ENCODE data around the gene NT5C2.
"Not testable (repeated sequence)": the region's sequence is repeated elsewhere in the genome, so short reads cannot be mapped to it uniquely, and the experiment has no call there.

NT5C2 gene

DNA sequence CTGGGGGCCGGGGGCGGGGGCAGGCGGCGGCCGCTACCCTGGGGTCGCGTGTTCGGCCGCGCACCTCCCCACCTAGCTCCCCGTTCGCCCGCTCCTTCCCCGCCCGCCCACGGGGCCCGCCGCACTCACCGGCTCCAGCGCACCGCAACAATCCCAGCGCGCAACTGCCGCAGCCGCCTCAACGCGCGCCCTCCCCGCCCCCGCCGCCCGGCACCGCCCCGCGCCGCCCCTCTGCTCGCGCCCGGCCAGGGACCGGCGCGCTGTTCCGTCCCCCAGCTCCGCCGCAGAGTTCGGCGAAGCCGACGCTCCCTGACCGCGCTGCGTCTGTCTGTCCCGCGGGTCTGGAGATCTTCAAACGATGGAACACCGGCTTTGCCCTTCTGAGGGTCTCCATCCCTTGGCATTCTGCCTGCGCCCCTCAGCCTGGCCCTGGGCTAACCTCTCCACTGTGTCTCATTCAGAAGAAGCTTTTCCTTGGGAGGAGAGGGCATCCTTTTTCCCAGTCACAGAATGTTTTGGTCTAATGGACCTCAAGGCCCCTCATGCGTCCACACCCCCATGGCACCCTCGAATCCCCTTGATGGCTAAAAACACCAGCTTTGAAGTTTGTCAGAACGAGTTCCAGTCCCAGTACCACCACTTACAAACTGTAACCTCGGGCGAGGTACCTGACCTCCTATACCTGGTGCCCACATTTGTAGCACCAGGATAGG lies at the start of gene NT5C2:
TSS of gene NT5C2 (minus strand) at position 166 of the 713 bp plus-strand sequence. CDS start 18,314 bp downstream, outside the sequence.
- in situ Hi-C loops (cut with MboI; ENCODE audit: low sequenced_read_pairs), result no loop called here

DNA sequence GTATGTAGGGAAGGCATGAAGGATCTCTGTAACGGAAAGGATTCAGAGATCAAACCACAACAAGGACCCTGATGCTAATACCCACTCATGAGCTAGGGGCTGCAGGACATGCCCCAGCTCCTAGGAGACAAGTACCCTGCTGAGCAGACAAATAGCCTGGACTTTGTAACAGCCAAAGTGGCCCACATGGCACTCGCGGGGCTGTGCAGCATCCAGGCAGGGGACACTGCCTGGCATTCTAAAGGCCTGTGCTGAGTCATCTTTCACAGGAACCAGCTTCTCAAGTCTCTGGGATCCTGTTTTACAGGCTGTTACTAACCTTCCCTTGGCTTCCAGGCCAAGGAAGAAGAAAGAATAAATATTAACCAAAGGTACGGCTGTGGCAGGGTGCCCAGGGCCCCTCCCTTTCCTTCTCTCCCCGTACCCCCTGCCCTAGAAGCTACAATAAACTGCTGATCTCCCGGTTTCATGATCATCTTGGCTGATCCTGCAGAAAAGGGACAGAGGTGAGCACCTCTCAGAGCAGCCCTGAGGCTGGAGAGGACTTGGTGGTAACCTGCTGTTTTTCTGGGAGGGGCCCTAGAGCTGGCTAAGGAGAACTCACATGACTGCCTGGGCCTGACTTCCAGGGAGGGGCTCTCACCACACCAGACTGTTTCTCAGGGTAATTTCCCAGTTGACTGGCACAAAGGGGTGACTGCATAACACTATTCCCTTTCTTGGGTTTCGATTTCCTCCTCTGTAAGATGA lies 48.4 kb upstream of the NT5C2 start:
- in situ Hi-C loops (cut with MboI; ENCODE audit: low sequenced_read_pairs), result no loop called here

DNA sequence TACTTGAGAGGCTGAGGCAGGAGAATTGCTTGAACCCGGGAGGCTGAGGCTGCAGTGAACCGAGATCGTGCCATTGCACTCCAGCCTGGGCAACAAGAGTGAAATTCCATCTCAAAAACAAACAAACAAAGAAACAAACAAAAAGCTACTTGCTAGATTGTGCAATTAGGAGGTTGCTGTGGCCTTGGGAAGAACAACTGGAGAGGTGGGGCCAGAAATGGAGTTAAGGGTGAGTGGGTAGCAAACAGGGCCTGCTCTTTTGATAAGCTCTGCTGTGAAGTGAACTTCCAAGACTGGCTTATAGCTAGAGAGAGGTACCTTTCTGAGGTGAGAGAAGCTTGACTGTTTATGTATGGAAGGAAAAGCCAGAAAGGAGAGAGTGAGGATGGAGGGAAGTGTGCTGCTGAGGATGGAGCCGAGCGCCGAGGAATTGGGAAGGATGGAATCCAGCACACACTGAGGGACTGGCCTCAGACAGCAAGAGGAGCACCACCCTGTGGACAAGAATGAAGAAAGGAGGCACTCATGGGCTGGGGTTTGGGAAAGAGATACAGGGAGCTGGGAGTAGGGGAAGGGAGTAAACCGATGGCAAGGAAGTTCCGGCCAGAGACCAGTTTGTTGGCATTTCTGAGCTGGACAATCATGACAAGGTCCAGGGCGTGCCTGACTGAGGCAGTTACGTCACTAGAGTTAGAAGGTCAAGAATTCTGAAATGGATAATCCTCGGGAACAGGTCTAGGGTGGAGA lies 45.6 kb upstream of the NT5C2 start:
- in situ Hi-C loops (cut with MboI; ENCODE audit: low sequenced_read_pairs), result no loop called here

DNA sequence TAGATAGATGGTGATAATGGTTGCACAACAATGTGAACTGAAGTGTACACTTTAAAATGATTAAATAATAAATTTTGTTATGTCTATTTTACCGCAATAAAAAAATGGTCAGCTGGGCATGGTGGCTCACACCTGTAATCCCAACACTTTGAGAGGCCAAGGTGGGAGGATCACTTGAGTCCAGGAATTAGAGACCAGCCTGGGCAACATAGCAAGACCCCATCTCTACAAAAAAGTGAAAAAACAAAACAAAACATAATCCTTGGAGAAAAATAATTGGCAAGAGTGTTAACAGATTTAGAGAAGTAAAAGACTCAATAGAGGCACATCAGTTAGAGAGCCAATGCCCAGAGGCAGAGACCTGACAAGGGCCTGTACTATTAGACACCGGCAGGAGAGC lies 42.7 kb upstream of the NT5C2 start:
- in situ Hi-C loops (cut with MboI; ENCODE audit: low sequenced_read_pairs), result no loop called here

DNA sequence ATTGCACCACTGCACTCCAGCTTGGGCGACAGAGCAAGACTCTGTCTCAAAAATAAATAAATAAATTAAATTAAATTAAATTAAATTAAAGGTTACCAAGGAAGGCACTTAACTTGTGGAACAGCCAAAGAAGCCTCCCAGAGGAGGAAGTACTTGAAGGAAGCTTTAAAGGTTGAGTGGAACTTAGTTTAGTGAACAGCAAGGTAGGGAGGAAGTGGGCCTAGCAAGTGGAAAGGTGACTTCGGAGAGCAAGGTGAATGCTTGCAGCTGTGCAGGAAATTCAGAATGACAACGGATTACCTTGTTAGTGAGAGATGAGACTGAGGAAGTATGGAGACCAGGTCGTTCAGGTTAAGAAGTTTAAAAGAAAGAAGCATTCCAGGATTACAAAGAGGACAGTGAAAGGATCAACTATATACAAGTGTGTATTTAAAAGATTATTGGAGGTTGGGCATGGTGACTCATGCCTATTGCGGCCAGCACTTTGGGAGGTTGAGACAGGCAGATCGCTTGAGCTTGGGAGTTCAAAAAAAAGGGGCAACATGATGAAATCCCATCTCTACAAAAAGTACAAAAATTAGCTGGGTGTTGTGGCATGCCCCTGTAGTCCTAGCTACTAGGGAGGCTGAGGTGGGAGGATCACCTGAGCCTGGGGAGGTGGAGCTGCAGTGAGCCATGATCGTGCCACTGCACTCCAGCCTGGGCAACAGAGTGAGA lies 39.9 kb upstream of the NT5C2 start:
- in situ Hi-C loops (cut with MboI; ENCODE audit: low sequenced_read_pairs), result no loop called here

DNA sequence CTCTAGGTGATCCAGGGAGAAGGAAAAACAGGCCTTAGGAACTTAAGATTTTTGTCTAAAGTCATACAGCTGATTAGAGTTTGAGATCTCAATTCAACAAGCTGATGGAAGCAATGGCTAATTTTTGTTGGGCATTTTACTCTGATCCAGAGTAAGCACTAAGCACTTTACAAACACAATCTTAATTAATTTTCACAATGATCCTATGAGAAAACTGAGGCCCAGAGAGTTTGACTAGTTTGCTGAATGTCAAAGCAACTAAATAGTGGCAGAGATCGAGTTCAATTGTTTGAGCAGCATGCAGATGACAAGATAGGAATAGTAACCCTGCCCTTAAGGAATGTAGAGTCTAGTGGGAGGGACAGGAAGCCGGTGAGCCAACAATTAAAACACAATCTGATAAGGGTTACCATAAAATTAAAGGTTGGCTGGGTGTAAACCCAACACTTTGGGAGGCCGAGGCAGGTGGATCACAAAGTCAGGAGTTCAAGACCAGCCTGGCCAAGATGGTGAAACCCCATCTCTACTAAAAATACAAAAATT lies 39.1 kb upstream of the NT5C2 start:
- in situ Hi-C loops (cut with MboI; ENCODE audit: low sequenced_read_pairs), result no loop called here

DNA sequence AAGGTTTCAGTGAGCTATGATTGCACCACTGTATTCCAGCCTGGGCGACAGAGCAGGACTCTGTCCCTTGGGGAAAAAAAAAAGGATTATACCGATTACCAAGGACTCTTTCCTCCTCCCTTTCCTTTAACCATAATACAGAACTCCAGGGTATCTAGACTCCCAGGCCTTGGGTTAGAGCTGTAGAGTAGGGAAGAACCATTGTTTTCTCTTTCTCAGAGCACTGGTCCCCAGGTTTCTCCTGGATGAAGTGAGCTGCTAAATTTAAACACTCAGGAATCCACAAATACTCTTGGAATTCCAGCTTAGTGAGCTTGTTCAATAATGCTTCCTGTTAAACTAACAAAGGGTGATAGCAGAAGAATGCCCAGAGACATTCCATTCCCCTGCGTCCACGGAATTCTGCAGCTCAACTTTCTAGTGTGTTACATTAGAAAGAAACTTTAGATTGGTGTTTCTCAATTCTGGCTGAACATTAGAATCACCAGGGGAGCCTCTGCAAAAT lies 38.0 kb upstream of the NT5C2 start:
- in situ Hi-C loops (cut with MboI; ENCODE audit: low sequenced_read_pairs), result no loop called here

DNA sequence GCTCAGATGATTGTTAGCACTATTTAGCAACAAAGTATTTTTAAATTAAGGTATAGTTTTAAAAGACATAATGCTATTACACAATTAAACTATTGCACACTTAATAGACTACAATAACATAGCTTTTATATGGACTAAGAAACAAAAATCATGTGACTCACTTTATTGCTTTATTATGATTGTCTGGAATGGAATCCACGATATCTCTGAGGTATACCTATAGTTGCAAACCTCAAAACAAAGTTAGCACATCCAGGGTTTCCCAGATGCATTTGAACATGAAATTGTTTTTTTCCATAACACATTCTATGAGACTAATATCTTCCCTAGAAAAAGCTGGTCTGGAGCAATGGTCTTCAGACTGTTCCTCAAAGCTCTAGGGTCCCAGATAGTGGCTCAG lies 34.3 kb upstream of the NT5C2 start:
- in situ Hi-C loops (cut with MboI; ENCODE audit: low sequenced_read_pairs), result no loop called here

DNA sequence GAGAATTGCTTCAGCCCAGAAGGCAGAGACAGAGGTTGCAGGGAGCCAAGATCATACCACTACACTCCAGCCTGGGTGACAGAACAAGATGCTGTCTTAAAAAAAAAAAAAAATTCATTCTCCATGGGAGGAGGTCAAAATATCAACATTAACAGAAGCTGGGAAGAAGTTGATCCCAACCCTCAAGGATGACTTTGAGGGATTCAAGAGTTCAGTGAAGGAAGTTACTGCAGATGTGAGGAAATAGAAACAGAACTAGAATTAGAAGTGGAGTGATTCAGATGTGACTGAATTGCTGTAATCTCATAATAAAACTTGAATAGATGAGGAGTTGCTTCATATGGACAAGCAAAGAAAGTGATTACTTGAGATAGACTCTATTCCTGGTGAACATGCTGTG lies 32.9 kb upstream of the NT5C2 start:
- in situ Hi-C loops (cut with MboI; ENCODE audit: low sequenced_read_pairs), result no loop called here

DNA sequence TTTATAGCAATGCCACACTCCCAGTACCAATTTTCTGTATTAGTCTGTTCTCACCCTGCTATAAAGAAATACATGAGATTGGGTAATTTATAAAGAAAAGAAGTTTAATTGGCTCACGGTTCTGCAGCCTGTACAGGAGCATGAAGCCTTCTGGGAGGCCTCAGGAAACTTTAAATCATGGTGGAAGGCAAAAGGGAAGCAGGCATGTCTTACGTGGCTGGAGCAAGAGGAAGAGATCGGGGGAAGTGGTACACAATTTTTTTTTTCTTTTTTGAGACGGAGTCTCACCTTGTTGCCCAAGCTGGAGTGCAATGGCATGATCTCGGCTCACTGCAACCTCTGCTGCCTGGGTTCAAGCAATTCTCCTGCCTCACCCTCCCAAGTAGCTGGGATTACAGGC lies 31.6 kb upstream of the NT5C2 start:
- in situ Hi-C loops (cut with MboI; ENCODE audit: low sequenced_read_pairs), result not testable (repeated sequence)

DNA sequence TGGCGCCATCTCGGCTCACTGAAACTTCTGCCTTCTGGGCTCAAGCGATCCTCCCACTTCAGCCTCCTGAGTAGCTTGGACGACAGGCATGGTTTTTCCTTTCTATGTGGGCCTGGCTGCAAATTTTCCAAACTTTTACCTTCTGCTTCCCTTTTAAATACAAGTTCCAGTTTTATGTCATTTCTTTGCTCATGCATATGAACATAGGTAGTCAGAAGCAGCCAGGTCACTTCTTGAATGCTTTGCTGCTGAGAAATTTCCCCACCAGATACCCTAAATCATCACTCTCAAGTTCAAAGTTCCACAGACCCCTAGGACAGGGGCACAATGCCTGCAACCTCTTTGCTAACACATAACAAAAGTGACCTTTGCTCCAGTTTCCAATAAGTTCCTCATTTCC lies 31.1 kb upstream of the NT5C2 start:
- in situ Hi-C loops (cut with MboI; ENCODE audit: low sequenced_read_pairs), result no loop called here

DNA sequence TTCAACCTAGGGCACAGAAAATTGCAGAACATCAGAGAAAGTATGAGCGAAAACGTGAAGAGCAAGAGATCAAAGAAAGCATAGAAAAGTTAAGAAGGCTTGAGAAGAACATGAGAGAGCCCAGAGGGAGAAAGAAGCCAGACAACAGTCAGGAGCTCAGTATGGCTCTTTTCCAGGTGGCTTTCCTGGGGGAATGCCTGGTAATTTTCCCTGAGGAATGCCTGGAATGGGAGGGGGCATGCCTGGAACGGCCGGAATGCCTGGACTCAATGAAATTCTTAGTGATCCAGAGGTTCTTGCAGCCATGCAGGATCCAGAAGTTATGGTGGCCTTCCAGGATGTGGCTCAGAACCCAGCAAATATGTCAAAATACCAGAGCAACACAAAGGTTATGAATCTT lies 23.3 kb upstream of the NT5C2 start:
- in situ Hi-C loops (cut with MboI; ENCODE audit: low sequenced_read_pairs), result not testable (repeated sequence)

DNA sequence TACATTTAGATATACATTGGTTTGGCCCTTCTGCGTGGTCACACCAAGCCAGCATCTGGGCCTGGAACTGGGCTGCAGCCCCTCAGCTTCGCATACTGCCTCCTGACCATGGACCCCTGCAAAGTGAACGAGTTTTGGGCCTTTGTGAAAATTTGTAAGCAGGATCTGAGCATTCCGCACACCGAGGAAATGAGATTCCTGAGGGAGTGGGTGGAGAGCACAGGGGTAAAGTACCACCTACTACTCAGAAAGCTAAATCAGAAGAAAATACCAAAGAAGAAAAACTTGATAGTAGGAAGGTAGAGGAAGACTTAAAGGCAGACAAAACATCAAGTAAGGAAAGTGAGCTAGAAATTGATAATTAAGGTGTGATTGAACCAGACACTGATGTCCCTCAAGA lies 22.5 kb upstream of the NT5C2 start:
- in situ Hi-C loops (cut with MboI; ENCODE audit: low sequenced_read_pairs), result no loop called here

DNA sequence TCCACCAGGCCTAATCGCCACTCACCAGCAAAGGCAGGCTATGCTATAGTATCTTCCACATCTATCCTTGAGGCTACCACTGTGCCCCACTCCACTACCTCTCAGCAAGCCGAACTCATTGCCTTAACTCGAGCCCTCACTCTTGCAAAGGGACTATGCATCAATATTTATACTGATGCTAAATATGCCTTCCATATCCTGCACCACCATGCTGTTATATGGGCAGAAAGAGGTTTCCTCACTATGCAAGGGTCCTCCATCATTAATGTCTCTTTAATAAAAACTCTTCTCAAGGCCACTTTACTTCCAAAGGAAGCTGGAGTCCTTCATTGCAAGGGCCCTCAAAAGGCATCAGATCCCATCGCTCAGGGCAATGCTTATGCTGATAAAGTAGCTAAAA lies 17.2 kb upstream of the NT5C2 start:
- in situ Hi-C loops (cut with MboI; ENCODE audit: low sequenced_read_pairs), result not testable (repeated sequence)

DNA sequence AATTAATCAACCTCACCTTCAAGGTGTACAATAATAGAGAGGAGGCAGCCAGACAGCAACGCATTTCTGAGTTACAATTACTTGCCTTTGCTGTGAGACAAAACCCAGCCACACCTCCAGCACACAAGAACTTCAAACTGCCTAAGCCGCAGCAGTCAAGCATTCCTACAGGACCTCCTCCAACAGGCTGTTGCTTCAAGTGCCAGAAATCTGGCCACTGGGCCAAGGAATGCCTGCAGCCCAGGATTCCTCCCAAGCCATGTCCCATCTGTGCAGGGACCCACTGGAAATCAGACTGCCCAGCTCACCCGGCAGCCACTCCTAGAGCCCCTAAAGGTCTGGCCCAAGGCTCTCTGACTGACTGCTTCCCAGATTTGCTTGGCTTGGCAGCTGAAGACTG lies 14.6 kb upstream of the NT5C2 start:
- in situ Hi-C loops (cut with MboI; ENCODE audit: low sequenced_read_pairs), result not testable (repeated sequence)

DNA sequence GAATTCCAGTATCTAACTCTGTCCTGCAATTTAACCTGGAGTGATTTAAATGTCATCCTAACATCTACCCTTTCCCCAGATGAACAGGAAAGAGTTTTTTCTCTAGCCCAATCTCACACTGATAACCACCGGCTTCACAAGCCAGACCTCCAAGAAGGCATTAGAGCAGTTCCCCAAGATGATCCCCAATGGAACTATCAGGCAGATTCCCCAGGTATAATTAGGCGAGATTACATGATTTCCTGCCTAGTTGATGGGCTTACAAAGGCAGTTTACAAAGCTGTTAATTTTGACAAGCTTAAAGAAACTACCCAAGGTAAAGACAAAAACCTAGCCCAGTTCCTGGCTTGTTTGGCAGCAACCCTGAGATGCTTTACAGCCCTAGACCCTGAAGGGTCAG lies 14.1 kb upstream of the NT5C2 start:
- in situ Hi-C loops (cut with MboI; ENCODE audit: low sequenced_read_pairs), result no loop called here

DNA sequence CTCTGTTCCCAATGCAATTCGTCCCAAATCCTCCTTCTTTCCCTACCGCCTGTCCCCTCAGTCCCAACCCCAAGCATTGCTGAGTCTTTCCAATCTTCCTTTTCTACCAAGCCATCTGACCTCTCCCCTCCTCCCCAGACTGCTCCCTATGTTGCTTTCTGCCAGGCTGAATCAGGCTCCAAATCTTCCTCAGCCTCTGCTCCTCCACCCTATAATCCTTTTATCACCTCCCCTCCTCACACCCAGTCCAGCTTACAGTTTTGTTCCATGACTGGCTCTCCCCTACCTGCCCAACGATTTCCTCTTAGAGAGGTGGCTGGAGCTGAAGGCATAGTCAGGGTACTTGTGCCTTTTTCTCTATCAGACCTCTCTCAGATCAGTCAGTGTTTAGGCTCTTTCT lies 13.6 kb upstream of the NT5C2 start:
- in situ Hi-C loops (cut with MboI; ENCODE audit: low sequenced_read_pairs), result not testable (repeated sequence)

DNA sequence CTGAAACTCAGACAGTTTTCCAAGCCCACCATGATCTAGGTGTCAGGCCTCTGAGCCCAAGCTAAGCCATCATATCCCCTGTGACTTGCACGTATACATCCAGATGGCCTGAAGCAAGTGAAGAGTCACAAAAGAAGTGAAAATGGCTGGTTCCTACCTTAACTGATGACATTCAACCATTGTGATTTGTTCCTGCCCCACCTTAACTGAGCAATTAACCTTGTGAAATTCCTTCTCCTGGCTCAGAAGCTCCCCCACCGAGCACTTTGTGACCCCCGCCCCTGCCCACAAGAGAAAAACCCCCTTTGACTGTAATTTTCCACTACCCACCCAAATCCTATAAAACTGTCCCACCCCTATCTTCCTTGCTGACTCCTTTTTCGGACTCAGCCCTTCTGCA lies 12.3 kb upstream of the NT5C2 start:
- in situ Hi-C loops (cut with MboI; ENCODE audit: low sequenced_read_pairs), result not testable (repeated sequence)

DNA sequence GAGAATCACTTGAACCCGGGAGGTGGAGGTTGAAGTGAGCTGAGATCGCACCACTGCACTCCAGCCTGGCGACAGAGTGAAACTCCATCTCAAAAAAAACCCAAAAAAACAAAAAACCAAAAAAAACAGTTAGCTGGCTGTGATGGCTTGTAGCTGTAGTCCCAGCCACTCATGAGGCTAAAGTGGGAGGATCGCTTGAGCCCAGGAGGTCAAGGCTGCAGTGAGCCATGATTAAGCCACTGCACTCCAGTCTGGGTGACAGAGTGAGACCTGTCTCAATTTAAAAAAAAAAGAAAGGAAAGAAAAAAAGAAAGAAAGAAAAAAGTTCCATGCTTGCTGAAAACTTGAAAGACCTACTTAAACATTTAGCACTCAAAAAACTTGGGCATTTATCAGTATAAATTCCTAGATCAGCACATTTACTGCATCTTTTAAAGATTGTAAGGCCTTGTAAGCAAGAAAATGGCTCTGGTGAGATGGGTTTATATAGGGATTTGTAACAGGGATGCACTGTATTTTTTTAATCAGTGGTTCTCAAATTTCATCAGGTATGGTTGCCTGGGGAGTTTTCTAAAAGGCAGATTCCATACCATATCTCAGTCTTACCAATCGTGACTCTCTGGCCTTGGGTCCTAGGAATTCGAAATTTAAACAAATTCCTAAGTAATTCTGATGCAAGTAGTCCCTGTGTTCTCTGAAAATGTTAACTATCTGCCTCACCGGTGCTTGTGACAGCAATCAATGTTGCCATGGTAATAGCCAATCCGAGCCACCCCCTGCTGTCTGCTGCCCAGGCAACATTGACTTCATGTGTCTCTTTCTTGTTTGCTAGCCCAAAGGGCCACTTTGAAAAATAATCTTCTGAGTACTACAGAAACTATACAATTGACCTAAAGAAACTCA lies 11.5 kb upstream of the NT5C2 start:
- in situ Hi-C loops (cut with MboI; ENCODE audit: low sequenced_read_pairs), result no loop called here

DNA sequence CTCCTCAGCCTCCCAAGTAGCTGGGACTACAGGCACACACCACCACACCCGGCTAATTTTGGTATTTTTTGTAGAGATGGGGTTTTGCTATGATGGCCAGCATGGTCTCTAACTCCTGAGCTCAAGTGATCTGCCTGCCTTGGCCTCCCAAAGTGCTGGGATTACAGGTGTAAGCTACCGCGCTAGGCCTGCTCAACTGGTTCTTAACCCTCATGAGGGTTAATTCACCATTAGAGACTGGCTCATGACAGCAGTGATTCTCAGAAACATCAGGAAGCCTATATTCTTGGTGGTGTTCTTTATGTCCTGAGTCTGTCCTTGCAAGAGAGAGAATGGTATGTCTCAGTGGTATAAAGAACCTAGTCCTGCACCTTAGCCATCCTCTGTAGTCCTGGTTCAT lies 10.4 kb upstream of the NT5C2 start:
- in situ Hi-C loops (cut with MboI; ENCODE audit: low sequenced_read_pairs), result no loop called here
